SK-N-SH (cell line): ENCODE results near the gene PLCG2. TPM values are rescaled to one million over a fixed set of nuclear protein-coding genes. Genes with fewer than 3 reads are reported as not detected.

Experiments
- CTCF ChIA-PET: fragments of 300-600, 350-600 bp; formaldehyde crosslinking; extraction: SDS; loops from one replicate; lab custom pipeline; 2021; lab: Yijun Ruan, JAX
- POLR2A ChIA-PET: fragments of 350-600 bp; sonication (Branson Sonifier 250); formaldehyde crosslinking; extraction: SDS; loops from one replicate; lab custom pipeline; 2020; ENCODE audit warnings: antibody characterized with exemption, inconsistent platforms; lab: Yijun Ruan, JAX
- DNase-seq: peaks from one replicate; pipeline ENCODE4 v3.0.0; 2012
- H2AFZ ChIP-seq: fragments of 200-600 bp; sonication (generic); 2 replicates; pipeline ENCODE4 v1.8.1; 2016; ENCODE audit warnings: antibody characterized with exemption, mild to moderate bottlenecking, low read depth
- H3F3A ChIP-seq: fragments of 200-600 bp; sonication (generic); replicated peaks from 2 replicates; pipeline ENCODE3; 2016; ENCODE audit warnings: antibody characterized with exemption, mild to moderate bottlenecking; ENCODE audit not compliant: insufficient read depth
- H3K27ac ChIP-seq, 2 experiments: fragments of 200-500 bp in 1 of 2; fragments of 200-600 bp in 1 of 2; sonication (Bioruptor generic) in 1 of 2; sonication (generic), shearing (Covaris generic) in 1 of 2; 2 replicates each; pipeline versions ENCODE4 v1.5.1 to v1.6.1; 2014 to 2016; ENCODE audit warnings: low read depth in 2 of 2, inconsistent platforms in 1 of 2, low read length in 1 of 2, mild to moderate bottlenecking in 1 of 2, mixed read lengths in 1 of 2
- H3K27me3 ChIP-seq: fragments of 200-600 bp; sonication (generic), shearing (Covaris generic); 2 replicates; pipeline ENCODE4 v1.6.1; 2016; ENCODE audit warnings: mixed run types; ENCODE audit not compliant: insufficient read depth
- H3K36me3 ChIP-seq, 2 experiments: fragments of 200-500 bp in 1 of 2; fragments of 200-600 bp in 1 of 2; sonication (Bioruptor generic) in 1 of 2; sonication (generic) in 1 of 2; replicated peaks in 1 of 2; 2 replicates each; pipeline versions ENCODE3 to v1.5.1; 2014 to 2016; ENCODE audit warnings: low read length in 1 of 2, mild to moderate bottlenecking in 1 of 2; ENCODE audit not compliant: insufficient read depth in 2 of 2, control insufficient read depth in 1 of 2
- H3K4me1 ChIP-seq, 2 experiments: fragments of 200-500 bp in 1 of 2; fragments of 200-600 bp in 1 of 2; sonication (Bioruptor generic) in 1 of 2; sonication (generic), shearing (Covaris generic) in 1 of 2; 2 replicates each; pipeline versions ENCODE4 v1.5.1 to v1.6.1; 2014 to 2016; ENCODE audit warnings: low read depth in 1 of 2, low read length in 1 of 2, mixed run types in 1 of 2; ENCODE audit not compliant: insufficient read depth in 2 of 2, control insufficient read depth in 1 of 2
- H3K4me2 ChIP-seq: fragments of 200-600 bp; sonication (generic), shearing (Covaris generic); 2 replicates; pipeline ENCODE4 v1.6.1; 2017; ENCODE audit warnings: mixed run types
- H3K4me3 ChIP-seq, 2 experiments: fragments of 200-500 bp in 1 of 2; fragments of 200-600 bp in 1 of 2; sonication (Bioruptor generic) in 1 of 2; sonication (generic), shearing (Covaris generic) in 1 of 2; 2 replicates each; pipeline versions ENCODE4 v1.5.1 to v1.8.1; 2014 to 2016; ENCODE audit warnings: low read depth in 2 of 2, inconsistent platforms in 1 of 2, low read length in 1 of 2, mild to moderate bottlenecking in 1 of 2, mixed read lengths in 1 of 2, moderate library complexity in 1 of 2
- H3K79me2 ChIP-seq: fragments of 200-600 bp; sonication (generic); 2 replicates; pipeline ENCODE4 v1.8.1; 2017; ENCODE audit warnings: mild to moderate bottlenecking; ENCODE audit not compliant: insufficient read depth
- H3K9ac ChIP-seq: fragments of 200-600 bp; sonication (generic); 2 replicates; pipeline ENCODE4 v1.6.1; 2017; ENCODE audit warnings: mixed run types
- H3K9me2 ChIP-seq: fragments of 200-600 bp; sonication (generic); 2 replicates; pipeline ENCODE4 v1.6.1; 2017; ENCODE audit warnings: mixed run types
- H3K9me3 ChIP-seq: fragments of 200-600 bp; sonication (generic); 2 replicates; pipeline ENCODE4 v1.6.1; 2017; ENCODE audit warnings: mixed run types, mild to moderate bottlenecking, moderate library complexity
- H4K20me1 ChIP-seq: fragments of 200-600 bp; sonication (generic); 2 replicates; pipeline ENCODE4 v1.6.1; 2017; ENCODE audit warnings: mild to moderate bottlenecking, mixed run types; ENCODE audit not compliant: insufficient read depth
- ELF1 ChIP-seq: IDR thresholded peaks from 2 replicates; pipeline ENCODE4 v1.4.0; 2012
- EZH2phosphoT487 ChIP-seq: fragments of 200-600 bp; sonication (generic); IDR thresholded peaks from 2 replicates; pipeline ENCODE4 v1.6.1; 2017; ENCODE audit warnings: low read depth, mixed run types, mild to moderate bottlenecking, antibody characterized with exemption, moderate library complexity, borderline replicate concordance
- FOXJ3 ChIP-seq: sonication (generic); formaldehyde crosslinking; IDR thresholded peaks from 2 replicates; pipeline ENCODE4 v1.5.1; 2020; ENCODE audit warnings: mild to moderate bottlenecking, missing genetic modification reagents
- GATA2 ChIP-seq: sonication (generic); formaldehyde crosslinking; IDR thresholded peaks from 2 replicates; pipeline ENCODE4 v1.5.0; 2020; ENCODE audit warnings: mild to moderate bottlenecking, missing genetic modification reagents
- MXI1 ChIP-seq: IDR thresholded peaks from 2 replicates; pipeline ENCODE4 v1.6.1; 2012; ENCODE audit warnings: mild to moderate bottlenecking, low read depth, low read length, improper control_type of control experiment
- POLR2AphosphoS5 ChIP-seq: IDR thresholded peaks from 2 replicates; pipeline ENCODE4 v1.6.1; 2012; ENCODE audit warnings: low read depth, low read length
- RCOR1 ChIP-seq: fragments of 150-350 bp; IDR thresholded peaks from 2 replicates; pipeline ENCODE4 v1.6.1; 2017; ENCODE audit warnings: antibody characterized with exemption, low read length
- RFX5 ChIP-seq: IDR thresholded peaks from 2 replicates; pipeline ENCODE4 v1.6.1; 2012; ENCODE audit warnings: mild to moderate bottlenecking, improper control_type of control experiment, low read length
- SIN3A ChIP-seq: IDR thresholded peaks from 2 replicates; pipeline ENCODE4 v1.6.1; 2012; ENCODE audit warnings: low read depth, mild to moderate bottlenecking, low read length, moderate library complexity, borderline replicate concordance
- SMC3 ChIP-seq: IDR thresholded peaks from 2 replicates; pipeline ENCODE4 v1.6.1; 2012; ENCODE audit warnings: low read depth, low read length, improper control_type of control experiment
- TCF12 ChIP-seq: IDR thresholded peaks from 2 replicates; pipeline ENCODE4 v1.4.0; 2012
- TEAD4 ChIP-seq: IDR thresholded peaks from 2 replicates; pipeline ENCODE4 v1.4.0; 2012; ENCODE audit warnings: mild to moderate bottlenecking, borderline replicate concordance; ENCODE audit not compliant: insufficient read depth
- USF2 ChIP-seq: fragments of 150-350 bp; IDR thresholded peaks from 2 replicates; pipeline ENCODE4 v1.6.1; 2017; ENCODE audit warnings: antibody characterized with exemption, low read length, low read depth, borderline replicate concordance
- WGBS: methylation state at CpG from one replicate; pipeline ENCODE4 v1.1.6; 2017; ENCODE audit warnings: low lambda C conversion rate; 5-methylcytosine and 5-hydroxymethylcytosine counted together
- polyA plus RNA-seq, 3 experiments: library from polyadenylated mRNA; depleted of rRNA; stranded (reverse); fragments of >200 nt; gene quantifications; 2 replicates each; pipeline ENCODE4 v1.2.3, GENCODE V29; 2012
- TF ChIP-seq, protein P1 (sequence below): IDR thresholded peaks from 2 replicates; pipeline ENCODE4 v1.4.0; 2012; ENCODE audit warnings: low read depth, borderline replicate concordance
- TF ChIP-seq, protein P2 (sequence below): fragments of 150-350 bp; IDR thresholded peaks from 2 replicates; pipeline ENCODE4 v1.6.1; 2016; ENCODE audit warnings: mild to moderate bottlenecking, low read depth, low read length
- TF ChIP-seq, protein P3 (sequence below): IDR thresholded peaks from 2 replicates; pipeline ENCODE4; 2012
- TF ChIP-seq, protein P4 (sequence below): fragments of 200-600 bp; sonication (generic); IDR thresholded peaks from 2 replicates; pipeline ENCODE4 v1.6.1; 2017; ENCODE audit warnings: antibody characterized with exemption, mild to moderate bottlenecking, moderate library complexity

The PLCG2 gene
- polyA plus RNA-seq, 1 of the 3 experiments (the other 2 are of a cell fraction): 0.23 TPM

GRCh38 chr16:81817296-81817695, 38.2 kb downstream of the PLCG2 start:
- H4K20me1 ChIP-seq: no peaks in the 10 kb centered on the region
- no peak for DNase-seq
- no peaks in the 10 kb centered on the region; the same call in 1 of the 2 replicates for H3K27me3 ChIP-seq
- no peak overlapping the region for H3K9ac ChIP-seq
- WGBS: 85% methylated on average over 8 of the region's 8 CpGs
- TF ChIP-seq TEAD4 (no peak), RFX5 (no peak), GATA2 (no peak), FOXJ3 (no peak), TCF12 (no peak), MXI1 (no peak), SMC3 (no peak), ELF1 (no peak), SIN3A (no peak), USF2 (no peak), EZH2phosphoT487 (no peak), RCOR1 (no peak), POLR2AphosphoS5 (no peak)
- TF ChIP-seq, protein P1, sequence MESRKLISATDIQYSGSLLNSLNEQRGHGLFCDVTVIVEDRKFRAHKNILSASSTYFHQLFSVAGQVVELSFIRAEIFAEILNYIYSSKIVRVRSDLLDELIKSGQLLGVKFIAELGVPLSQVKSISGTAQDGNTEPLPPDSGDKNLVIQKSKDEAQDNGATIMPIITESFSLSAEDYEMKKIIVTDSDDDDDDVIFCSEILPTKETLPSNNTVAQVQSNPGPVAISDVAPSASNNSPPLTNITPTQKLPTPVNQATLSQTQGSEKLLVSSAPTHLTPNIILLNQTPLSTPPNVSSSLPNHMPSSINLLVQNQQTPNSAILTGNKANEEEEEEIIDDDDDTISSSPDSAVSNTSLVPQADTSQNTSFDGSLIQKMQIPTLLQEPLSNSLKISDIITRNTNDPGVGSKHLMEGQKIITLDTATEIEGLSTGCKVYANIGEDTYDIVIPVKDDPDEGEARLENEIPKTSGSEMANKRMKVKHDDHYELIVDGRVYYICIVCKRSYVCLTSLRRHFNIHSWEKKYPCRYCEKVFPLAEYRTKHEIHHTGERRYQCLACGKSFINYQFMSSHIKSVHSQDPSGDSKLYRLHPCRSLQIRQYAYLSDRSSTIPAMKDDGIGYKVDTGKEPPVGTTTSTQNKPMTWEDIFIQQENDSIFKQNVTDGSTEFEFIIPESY: no peak
- TF ChIP-seq, protein P2, sequence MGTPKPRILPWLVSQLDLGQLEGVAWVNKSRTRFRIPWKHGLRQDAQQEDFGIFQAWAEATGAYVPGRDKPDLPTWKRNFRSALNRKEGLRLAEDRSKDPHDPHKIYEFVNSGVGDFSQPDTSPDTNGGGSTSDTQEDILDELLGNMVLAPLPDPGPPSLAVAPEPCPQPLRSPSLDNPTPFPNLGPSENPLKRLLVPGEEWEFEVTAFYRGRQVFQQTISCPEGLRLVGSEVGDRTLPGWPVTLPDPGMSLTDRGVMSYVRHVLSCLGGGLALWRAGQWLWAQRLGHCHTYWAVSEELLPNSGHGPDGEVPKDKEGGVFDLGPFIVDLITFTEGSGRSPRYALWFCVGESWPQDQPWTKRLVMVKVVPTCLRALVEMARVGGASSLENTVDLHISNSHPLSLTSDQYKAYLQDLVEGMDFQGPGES: no peak
- TF ChIP-seq, protein P3, sequence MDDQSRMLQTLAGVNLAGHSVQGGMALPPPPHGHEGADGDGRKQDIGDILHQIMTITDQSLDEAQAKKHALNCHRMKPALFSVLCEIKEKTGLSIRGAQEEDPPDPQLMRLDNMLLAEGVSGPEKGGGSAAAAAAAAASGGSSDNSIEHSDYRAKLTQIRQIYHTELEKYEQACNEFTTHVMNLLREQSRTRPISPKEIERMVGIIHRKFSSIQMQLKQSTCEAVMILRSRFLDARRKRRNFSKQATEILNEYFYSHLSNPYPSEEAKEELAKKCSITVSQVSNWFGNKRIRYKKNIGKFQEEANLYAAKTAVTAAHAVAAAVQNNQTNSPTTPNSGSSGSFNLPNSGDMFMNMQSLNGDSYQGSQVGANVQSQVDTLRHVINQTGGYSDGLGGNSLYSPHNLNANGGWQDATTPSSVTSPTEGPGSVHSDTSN: no peak
- TF ChIP-seq, protein P4, sequence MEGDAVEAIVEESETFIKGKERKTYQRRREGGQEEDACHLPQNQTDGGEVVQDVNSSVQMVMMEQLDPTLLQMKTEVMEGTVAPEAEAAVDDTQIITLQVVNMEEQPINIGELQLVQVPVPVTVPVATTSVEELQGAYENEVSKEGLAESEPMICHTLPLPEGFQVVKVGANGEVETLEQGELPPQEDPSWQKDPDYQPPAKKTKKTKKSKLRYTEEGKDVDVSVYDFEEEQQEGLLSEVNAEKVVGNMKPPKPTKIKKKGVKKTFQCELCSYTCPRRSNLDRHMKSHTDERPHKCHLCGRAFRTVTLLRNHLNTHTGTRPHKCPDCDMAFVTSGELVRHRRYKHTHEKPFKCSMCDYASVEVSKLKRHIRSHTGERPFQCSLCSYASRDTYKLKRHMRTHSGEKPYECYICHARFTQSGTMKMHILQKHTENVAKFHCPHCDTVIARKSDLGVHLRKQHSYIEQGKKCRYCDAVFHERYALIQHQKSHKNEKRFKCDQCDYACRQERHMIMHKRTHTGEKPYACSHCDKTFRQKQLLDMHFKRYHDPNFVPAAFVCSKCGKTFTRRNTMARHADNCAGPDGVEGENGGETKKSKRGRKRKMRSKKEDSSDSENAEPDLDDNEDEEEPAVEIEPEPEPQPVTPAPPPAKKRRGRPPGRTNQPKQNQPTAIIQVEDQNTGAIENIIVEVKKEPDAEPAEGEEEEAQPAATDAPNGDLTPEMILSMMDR: no peak
- TF ChIP-seq, all 33 proteins: peak for 0
- H3K9me3 ChIP-seq: no peaks in the 10 kb centered on the region
- CTCF ChIA-PET: interaction anchor here (0.7 kb wide), 1 partner anchor 14 kb away, joined by 3 read pairs; no protein-coding TSS in a partner anchor
- H3K9me2 ChIP-seq: no peaks in the 10 kb centered on the region
- no peaks in the 10 kb centered on the region for H3K79me2 ChIP-seq
- no peaks in the 10 kb centered on the region for H3F3A ChIP-seq
- H3K4me1 ChIP-seq: no peaks in the 10 kb centered on the region
- no peak overlapping the region for H2AFZ ChIP-seq
- POLR2A ChIA-PET: no interaction called here
- H3K4me2 ChIP-seq: no peak overlapping the region
- no peak overlapping the region for H3K27ac ChIP-seq
- no peak overlapping the region for H3K4me3 ChIP-seq
- no peaks in the 10 kb centered on the region for H3K36me3 ChIP-seq
